NCI-H1048 (cell line): ENCODE measurements around the gene RHBG.
"Not testable (repeated sequence)": the region's sequence is repeated elsewhere in the genome, so short reads cannot be mapped to it uniquely, and the experiment has no call there.

Experiments
- DNase-seq: peaks from one replicate; lab custom pipeline; 2025; lab: John Stamatoyannopoulos, UW

Gene RHBG, protein sequence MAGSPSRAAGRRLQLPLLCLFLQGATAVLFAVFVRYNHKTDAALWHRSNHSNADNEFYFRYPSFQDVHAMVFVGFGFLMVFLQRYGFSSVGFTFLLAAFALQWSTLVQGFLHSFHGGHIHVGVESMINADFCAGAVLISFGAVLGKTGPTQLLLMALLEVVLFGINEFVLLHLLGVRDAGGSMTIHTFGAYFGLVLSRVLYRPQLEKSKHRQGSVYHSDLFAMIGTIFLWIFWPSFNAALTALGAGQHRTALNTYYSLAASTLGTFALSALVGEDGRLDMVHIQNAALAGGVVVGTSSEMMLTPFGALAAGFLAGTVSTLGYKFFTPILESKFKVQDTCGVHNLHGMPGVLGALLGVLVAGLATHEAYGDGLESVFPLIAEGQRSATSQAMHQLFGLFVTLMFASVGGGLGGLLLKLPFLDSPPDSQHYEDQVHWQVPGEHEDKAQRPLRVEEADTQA

DNA sequence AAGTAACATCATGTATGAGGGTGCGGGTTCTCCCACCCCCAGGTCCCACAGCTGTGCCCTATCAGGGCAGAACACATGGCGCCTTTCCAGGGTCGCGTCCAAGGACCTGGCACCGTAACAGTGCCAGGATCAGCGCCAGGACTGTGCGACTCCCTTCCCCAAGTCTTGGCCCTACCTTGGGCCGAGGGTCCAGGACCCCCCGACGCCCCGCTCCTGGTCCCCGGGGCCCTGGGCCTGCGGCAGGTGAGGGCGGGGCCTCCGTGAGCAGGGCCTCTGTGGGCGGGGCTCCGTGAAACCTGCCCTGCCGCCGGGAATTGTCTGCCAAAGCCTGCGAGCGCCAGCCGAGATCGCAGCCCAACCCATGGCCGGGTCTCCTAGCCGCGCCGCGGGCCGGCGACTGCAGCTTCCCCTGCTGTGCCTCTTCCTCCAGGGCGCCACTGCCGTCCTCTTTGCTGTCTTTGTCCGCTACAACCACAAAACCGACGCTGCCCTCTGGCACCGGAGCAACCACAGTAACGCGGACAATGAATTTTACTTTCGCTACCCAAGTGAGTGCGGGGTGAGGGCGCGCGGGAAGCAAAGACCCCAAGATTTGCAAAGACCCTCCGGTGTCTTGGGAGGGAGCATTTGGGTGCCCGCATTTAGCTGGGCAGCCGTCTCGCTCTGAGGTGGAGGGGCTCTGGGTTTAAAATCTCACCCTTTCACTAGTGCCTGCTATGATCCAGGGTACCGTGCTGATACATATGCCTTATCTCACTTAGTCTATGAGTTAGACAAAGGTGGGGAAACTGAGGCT lies at the start of gene RHBG:
TSS of gene RHBG (plus strand) at position 323 of the 796 bp plus-strand sequence. CDS start at position 362, 39 bp downstream.
- DNase-seq = no peak

DNA sequence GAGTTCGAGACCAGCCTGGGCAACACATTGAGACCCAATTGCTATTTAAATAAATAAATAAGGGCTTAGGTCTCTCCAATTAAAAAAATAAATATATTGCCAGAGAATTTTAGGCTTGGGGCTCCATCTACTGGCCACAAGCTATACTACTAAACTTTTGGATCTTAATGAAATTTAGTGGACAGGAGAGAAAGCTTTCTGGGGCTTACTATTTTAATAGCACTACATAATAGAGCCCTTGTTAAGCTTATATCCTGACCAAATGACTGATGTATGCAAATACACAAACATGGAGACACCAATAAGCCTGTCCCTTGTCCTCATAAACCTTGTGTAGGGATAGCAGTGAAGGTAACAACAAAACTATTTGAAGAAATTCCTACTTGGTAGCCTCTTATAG lies 49.3 kb upstream of the RHBG start:
- DNase-seq = peak; percentile 41

DNA sequence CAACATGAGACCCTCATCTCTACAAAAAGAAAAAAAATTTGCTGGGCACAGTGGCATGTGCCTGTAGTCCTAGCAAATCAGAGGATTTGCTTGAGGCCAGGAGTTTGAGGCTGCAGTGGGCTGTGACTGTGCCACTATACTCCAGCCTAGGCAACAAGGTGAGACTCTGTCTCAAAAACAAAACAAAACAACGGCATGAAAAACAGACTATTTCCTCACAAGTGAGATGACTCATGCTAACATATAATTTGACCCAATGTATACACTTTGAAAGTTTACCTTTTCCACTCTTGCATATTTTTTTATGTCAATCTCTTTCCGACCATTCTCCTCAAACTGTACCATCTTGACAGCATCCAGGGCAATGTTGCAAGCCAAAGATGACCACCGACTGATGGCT lies 48.5 kb upstream of the RHBG start:
- DNase-seq = no peak

DNA sequence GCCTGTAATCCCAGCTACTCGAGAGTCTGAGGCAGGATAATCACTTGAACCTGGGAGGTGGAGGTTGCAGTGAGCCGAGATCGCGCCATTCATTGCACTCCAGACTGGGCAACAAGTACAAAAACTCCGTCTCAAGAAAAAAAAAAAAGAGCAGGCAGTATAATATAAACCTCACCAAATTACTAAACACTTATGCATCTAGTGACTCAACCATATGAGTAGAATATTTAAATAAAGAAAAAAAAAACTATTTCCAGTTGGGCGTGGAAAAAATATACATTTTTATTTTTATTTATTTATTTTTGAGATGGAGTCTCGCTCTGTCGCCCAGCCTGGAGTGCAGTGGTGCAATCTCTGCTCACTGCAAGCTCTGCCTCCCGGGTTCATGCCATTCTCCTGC lies 45.8 kb upstream of the RHBG start:
- not testable (repeated sequence) for DNase-seq

DNA sequence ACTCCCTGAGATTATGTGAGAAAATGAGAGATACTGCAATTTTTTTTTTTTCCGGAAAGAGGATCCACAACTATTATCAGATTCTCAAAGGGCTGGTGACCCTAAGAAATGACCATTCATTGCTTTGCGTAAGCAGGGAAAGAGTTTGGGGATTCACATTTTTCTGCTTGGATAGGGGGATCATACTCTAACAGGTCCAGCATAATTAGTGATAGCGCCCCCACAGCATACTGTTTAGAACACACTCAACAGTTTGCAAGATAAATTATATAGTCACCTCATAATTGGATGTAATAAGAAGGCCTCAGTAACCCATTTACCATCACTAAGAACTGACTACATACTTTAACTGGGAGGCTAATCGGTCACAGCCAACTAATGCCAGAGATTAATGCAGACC lies 32.8 kb upstream of the RHBG start:
- no peak for DNase-seq

DNA sequence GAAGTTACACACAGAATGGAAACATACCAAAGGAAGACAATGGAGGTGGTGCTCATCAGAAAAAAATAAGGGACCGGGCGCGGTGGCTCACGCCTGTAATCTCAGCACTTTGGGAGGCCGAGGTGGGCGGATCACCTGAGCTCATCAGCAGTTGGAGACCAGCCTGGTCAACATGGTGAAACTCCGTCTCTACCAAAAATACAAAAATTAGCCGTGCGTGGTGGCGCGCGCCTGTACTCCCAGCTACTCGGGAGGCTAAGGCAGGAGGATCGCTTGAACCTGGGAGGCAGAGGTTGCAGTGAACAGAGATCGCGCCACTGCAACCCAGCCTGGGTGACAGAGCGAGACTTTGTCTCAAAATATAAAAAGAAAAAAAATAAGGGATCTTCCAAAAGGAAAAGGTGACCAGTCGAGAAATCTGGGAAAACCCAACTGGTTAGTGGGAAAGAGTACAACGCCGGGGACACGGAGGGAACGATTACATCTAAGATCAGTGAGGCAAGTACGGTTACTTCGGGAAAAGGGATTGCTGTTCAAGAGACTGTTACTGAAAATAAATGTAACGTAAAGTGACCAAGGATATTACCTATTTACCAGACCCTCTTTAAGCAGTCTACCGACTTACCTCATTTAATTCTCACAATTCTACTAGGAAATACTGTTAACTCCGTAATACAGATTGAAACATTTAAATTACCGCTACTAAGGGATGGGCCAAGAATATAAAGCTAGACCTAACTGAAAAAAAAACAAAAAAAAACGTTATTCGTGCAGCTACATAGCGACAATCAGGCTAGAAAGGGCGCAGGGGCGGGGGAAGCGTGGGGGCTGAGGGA lies 31.7 kb upstream of the RHBG start:
- DNase-seq = no peak

DNA sequence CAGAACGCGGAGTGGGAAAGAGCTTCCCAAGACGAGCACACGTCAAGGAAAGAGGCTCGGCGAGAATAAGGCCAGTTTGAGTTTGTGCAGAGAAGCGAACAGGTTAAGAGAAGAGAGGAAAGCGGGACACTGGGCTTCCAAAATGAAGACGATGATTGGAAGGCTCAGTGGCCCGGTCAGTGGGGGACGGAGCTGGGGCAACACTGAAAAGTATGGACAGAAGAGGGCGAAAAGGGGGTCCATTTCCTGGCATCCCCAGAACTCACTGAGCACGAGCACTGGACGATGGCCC lies 31.2 kb upstream of the RHBG start:
- DNase-seq = no peak

DNA sequence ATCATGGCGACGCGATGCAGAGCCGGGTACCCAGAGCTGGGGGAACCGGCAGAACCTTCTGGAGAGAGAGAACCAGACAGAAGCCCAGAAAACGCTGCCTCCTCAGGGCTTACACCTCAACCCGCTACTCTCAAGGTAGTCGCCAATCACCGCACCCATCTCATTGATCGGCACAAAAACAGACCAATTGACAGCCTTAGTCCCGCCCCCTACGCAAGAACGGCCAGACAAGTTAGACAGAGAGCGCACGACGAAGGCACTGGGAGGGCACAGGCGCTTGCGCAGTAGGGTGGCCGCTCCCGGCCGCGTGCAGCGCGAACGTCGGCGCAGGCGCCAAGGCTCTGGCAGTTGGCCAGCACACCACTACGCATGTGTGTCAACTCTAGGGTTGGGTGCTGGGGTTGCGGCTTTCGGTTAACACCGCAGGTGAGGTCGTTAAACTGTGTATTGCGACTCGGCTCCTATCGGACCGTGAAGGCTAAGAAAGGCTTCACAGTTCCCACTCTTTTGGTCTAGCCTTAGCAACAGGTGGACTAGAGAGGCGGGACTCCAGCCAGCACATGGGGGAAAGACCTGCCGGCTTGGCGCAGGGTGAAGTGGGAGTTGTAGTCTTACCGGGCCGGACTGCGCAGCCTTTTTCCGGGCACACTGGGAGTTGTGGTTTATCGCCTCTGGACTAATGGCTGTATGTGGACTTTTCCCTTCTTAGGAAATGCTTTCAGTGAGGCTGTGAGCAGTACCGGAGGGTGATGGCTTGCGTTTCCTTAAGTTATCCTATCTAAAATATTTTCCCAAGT lies 30.6 kb upstream of the RHBG start, which contains the start of the genes CCT3 and TSACC:
TSS of gene CCT3 (minus strand) at position 113 of the 797 bp plus-strand sequence. CDS start at position 5, 108 bp downstream.
TSS of gene TSACC (plus strand) at position 347 of the 797 bp plus-strand sequence. CDS start 1,232 bp downstream, outside the sequence.
- peak; percentile 99 for DNase-seq

DNA sequence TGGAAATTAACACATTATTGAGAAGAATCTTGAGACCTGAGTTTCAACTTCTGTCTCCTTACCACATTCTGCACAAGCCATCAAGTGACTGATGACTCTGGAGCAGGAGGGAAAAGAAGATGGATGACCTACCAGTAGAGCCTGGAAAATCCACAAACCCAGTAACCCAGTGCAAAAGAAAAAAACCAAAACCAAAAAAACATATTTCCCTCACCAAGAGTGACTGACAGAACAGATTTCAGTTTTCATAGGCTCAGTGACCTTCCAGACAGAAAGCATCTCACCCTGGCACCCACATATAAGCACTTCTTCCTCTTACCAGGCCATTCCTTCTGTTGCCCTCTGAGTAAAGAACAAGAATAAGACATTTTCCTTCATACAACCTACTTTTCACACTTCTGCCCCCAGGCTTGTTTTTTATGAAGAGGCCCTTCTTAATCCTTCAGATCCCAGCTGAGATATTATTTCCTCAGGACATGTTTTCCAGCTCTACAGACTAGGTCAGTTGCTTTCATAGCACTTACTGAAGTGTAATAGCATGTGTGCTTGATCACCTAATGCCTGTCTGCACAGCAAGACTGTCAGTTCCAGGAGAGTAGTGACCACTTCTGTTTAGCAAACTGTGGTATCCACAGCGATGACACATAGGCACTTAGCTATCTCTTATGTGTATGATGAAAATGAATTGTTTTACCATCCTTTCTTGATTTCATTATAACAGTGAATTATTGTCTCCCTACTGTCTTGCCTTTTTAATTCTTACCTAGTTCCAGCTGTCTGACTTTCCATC lies 26.6 kb upstream of the RHBG start:
- no peak for DNase-seq

DNA sequence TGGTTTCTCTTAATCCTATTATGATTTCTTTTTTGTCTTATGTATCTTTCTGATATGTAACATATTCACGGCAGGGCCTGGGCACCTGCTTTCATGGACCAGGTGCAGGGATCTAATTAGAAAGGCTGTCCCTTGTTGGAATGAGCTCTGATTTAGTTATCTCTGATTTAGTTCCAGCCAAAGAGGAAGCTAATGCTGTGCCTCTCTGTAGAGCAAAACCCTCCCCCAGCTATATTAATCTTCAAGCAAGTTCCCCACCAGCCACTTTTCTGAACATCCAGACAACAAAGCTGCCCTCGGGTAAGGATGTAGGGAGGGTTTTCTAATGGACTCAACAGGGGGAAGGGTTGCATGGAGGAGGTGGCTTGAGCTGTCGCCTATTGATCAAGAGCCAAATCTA lies 24.6 kb upstream of the RHBG start:
- DNase-seq = no peak

DNA sequence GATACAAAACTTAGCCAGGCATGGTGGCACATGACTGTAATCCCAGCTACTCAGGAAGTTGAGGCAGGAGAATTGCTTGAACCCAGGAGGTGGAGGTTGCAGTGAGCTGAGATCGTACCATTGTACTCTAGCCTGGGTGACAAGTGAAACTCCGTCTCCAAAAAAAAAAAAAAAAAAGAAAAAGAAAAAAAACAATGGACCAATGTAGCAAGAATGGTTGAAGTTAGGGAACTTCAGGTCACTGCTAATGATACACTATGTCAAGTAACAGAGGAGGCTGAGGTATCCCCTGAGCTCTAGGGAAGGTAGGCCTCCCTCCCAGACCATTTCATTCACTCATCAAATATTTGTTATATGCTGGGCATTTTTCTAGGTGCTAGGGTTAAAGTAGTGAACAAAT lies 23.0 kb upstream of the RHBG start:
- DNase-seq = not testable (repeated sequence)

DNA sequence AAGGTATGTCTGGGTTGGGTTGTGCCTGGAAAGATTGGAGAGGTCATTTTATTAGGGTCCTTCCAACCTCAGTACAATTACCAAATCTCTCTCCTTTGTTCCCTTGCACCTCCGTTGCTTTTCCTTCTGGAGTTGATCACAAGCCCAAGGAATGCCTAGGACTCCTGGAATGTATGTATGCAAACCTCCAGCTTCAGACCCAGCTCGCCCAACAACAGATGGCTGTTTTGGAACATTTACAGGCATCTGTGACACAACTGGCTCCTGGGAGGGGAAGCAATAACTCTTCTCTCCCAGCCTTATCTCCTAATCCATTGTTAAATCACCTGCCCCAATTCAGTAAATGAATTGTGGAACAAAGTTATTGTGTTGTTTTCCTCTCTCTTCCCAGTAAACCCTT lies 22.4 kb upstream of the RHBG start:
- DNase-seq = no peak

DNA sequence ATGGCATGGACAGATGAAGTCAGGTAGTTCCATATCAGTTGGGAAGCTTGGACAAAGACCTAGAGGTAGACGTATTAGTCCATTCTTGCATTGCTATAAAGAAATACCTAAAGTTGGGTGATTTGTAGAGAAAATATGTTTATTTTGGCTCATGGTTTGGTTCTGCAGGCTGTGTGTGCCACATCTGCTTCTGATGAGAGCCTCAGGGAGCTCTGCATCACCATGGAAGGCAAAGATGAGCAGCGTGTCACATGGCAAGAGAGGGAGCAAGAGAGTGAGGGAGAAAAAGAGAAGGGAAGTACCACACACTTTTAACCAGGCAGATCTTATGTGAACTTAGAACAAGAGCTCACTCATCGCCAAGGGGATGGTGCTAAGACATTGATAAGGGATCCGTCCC lies 21.7 kb upstream of the RHBG start:
- no peak for DNase-seq

DNA sequence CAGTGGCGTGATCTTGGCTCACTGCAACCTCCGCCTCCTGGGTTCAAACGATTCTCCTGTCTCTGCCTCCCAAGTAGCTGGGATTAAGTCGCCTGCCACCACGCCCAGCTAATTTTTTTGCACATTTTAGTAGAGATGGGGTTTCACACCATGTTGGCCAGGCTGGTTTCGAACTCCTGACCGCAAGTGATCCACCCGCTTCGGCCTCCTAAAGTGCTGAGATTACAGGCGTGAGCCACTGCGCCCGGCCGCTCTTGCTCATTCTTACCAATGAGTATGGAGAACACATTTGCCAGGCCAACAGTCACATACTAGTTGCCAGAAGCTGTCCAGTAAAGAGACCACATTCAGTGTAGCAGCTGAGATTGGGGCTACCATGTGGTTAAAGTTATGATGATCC lies 16.5 kb upstream of the RHBG start:
- not testable (repeated sequence) for DNase-seq

DNA sequence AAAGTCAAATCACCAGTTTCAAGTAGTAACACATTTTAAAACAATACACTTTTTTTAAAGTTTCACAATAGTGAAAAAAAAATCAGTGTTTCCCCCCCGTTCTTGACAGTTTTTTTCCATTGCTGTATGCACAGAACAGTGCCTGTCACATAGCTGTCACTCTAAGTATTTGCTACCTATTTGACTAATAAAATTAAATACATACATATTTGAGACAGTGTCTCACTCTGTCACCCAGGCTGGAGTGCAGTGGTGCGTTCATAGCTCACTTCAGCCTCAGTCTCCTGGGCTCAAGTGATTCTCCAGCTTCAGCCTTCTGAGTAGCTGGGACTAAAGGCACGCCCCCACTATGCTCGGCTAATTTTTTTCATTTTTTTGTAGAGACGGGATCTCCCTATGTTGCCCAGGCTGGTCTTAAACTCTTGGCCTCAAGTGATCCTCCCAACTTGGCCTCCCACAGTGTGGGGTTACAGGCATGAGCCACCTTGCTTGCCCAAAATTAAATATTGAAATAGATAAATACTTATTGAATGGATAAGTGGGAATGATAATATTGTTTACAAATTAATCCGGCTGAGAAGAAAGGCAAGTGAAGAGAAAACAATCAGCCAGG lies 12.6 kb upstream of the RHBG start:
- DNase-seq = no peak

DNA sequence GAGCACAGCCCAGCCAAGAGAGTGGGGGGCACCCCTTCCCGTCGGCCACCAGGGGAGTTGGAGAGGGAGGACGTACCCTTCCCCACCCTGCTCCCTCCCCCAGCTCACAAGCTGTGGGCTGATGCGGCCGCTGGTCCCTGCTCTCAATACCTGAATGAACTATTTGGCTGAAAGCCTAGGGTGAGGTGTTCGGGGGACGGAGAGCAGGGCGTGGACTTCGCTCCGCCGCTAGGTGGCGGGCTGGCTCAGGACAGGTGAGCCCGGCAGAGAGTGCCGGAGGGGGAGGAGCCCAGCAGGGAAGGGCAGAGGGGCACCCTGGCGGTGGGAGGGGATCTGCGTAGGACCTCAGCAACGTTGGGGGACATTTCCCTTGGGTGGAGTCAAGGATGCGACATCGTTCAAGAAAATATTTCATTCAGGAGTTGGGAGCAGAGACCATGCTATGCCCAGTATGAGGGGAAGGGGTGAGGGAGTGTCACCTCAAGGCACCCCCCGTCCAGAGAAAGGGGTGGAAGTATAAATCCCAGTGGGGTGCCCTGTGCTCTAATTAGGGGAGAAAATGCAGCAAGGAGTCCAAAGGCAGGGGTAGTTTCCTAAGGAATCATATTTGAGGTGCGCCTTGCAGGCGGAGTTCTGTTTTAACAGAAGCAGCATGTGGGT lies 12.0 kb upstream of the RHBG start:
- DNase-seq = peak; percentile 66

DNA sequence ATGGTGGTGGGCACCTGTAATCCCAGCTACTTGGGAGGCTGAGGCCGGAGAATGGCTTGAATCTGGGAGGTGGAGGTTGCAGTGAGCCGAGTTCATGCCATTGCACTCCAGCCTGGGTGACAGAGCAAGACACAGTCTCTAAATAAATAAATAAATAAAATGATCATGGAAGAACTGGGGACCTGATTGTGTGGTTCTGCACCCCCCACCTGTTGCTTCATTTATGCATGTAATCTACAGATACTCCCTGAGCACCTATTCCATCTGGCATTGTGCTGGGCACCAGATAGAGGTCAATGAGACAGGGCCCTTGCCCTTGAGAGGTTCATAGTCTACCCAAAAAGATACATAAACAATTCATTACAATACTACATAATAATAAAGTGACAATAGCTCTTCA lies 11.0 kb upstream of the RHBG start:
- no peak for DNase-seq

DNA sequence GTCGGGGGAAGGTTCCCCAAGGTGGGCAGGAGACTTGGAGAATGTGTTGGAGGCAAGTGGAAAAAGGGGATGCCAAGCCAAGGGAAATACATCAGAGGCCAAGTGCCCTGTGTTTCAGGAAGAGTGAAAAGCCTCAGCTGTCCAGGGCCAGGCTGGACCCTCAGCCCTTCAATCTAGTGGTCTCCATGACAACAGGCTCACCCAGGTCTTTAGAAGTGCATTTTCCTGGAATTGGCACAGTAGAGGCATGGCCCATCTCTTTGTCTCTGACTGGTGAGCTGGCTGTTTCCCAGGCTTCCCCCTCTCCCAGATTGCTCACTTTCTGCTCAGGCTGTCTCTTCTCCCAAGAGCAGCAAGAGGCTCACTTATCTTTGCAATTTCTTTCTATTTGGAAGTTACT lies 10.4 kb upstream of the RHBG start:
- no peak for DNase-seq

DNA sequence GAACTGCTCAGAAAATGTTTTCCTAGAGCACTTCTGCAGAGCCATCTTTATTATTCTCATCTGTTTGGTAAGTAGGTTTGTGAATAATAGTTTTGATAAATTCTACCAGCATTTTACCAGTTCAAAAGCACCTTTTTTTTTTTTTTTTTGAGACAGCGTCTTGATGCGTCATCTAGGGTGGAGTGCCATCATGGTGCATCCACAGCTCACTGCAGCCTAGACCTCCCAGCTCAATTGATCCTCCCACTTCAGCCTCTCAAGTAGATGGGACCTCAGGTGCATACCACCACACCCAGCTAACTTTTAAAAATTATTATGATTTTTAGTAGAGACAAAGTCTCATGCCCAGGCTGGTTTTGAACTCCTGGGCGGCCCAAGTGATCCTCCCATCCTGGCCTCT lies 9.8 kb upstream of the RHBG start:
- DNase-seq = no peak

DNA sequence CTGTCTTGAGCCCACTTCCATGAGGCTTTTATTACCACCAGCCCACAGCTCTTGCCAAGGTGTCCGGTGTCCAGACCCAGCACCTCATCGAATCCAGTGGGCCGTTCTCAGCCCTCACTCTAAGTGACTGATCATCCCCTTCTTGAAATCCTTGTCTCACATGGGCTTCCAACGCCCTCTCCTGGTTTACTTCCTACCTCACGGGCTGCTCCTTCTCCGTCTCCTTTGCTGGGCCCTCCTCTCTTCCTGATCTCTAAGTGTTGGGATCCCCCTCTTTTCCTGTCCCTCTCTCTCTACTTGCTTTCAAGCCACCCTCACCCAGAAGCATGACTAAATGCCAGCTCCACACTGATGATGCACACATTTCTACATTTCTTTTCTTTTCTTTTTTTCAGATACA lies 9.0 kb upstream of the RHBG start:
- no peak for DNase-seq
